ENCODE measurements around the gene CSF2RB. TPM values are rescaled to one million over a fixed set of nuclear protein-coding genes. Genes with fewer than 3 reads are reported as not detected.
A peak's percentile ranks its signal among the peaks of the same experiment; 100 is the strongest.

CSF2RB gene
- total and polyA plus RNA-seq, 12 donors: 0.81 to 20.8 (median 1.7) TPM

- no peak for ATAC-seq
- H3K4me1 ChIP-seq: peaks cover 0 to 4% (median 0%) of the 10 kb centered on the region in 9 donors
- no peak for DNase-seq
- H3K27ac ChIP-seq: no peak overlapping the region
- intact Hi-C loops (cut with DNase I): no loop called here
- 80 to 86% methylated on average over 7 of the region's 7 CpGs for WGBS, 2 donors
- no peak for TF ChIP-seq CTCF (IDR thresholded peaks at IDR 0.05)
- H3K36me3 ChIP-seq: no peaks in the 10 kb centered on the region
- H3K9me3 ChIP-seq: peaks cover 0 to 4% (median 0%) of the 10 kb centered on the region in 11 donors
- peaks cover 0 to 24% (median 12%) of the 10 kb centered on the region in 7 donors for H3K27me3 ChIP-seq
- no peak overlapping the region for H3K4me3 ChIP-seq
Measured at GRCh38 chr22:36951746-36952145, 38.3 kb downstream of the CSF2RB start.

GRCh38 chr22:36953239-36954080 is 40.0 kb downstream of the CSF2RB start:
- H3K9me3 ChIP-seq: peaks cover 0 to 12% (median 0%) of the 10 kb centered on the region in 11 donors
- DNase-seq (no peak), ATAC-seq (no peak)
- H3K27ac ChIP-seq: peak overlapping the region in 1 of 10 donors; percentile 53
- WGBS, 2 donors: 57 to 63% methylated on average over 13 of the region's 13 CpGs
- H3K4me3 ChIP-seq: peak overlapping the region in 1 of 10 donors; percentile 3
- H3K27me3 ChIP-seq: peaks cover 0 to 24% (median 12%) of the 10 kb centered on the region in 7 donors
- intact Hi-C loops (cut with DNase I): no loop called here
- no peaks in the 10 kb centered on the region for H3K36me3 ChIP-seq
- H3K4me1 ChIP-seq: peaks cover 0 to 4% (median 0%) of the 10 kb centered on the region in 9 donors
- no peak for TF ChIP-seq CTCF (IDR thresholded peaks at IDR 0.05)

GRCh38 chr22:36954251-36955014 is 41.0 kb downstream of the CSF2RB start:
- ATAC-seq (no peak), DNase-seq (no peak)
- Histone ChIP-seq H3K36me3 (no peaks in the 10 kb centered on the region), H3K27ac (peak overlapping the region in 1 of 10 donors; percentile 53), H3K27me3 (peaks cover 0 to 26% (median 17%) of the 10 kb centered on the region in 7 donors), H3K4me1 (peaks cover 0 to 4% (median 0%) of the 10 kb centered on the region in 9 donors), H3K4me3 (peak overlapping the region in 1 of 10 donors; percentile 3), H3K9me3 (peaks cover 0 to 12% (median 0%) of the 10 kb centered on the region in 11 donors)
- intact Hi-C loops (cut with DNase I): no loop called here
- no peak for TF ChIP-seq CTCF (IDR thresholded peaks at IDR 0.05)
- 56 to 68% methylated on average over 10 of the region's 10 CpGs for WGBS, 2 donors

GRCh38 chr22:36955691-36956090 is 42.3 kb downstream of the CSF2RB start:
- DNase-seq: no peak
- TF ChIP-seq CTCF (IDR thresholded peaks at IDR 0.05): no peak
- Histone ChIP-seq H3K4me1 (peaks cover 0 to 4% (median 0%) of the 10 kb centered on the region in 9 donors), H3K9me3 (peaks cover 0 to 12% (median 0%) of the 10 kb centered on the region in 11 donors), H3K27me3 (peaks cover 0 to 38% (median 27%) of the 10 kb centered on the region in 7 donors), H3K4me3 (no peak overlapping the region), H3K27ac (no peak overlapping the region), H3K36me3 (no peaks in the 10 kb centered on the region)
- intact Hi-C loops (cut with DNase I): no loop called here
- WGBS, 2 donors: 86 to 93% methylated on average over 1 of the region's 1 CpG
- no peak for ATAC-seq
